Lung (tissue), 12 donors: Measurements from ENCODE around the gene GALNT12. TPM values are rescaled to one million over a fixed set of nuclear protein-coding genes. Genes with fewer than 3 reads are reported as not detected.
A peak's percentile ranks its signal among the peaks of the same experiment; 100 is the strongest.

ENCODE experiments used
- ATAC-seq: fragments of 200-7000 bp; cut with Tn5 transposase; one replicate; pipeline ENCODE4 v1.9.1; 2020; ENCODE audit warnings: moderate number of reproducible peaks; ENCODE audit not compliant: insufficient read depth, low FRiP score
- DNase-seq, 3 donors: peaks; one replicate each; pipeline ENCODE4 v3.0.0-alpha.2; 2013 to 2017
- H3K27ac ChIP-seq, 2 donors: one replicate each; pipeline ENCODE4 v1.5.1; 2013; ENCODE audit warnings: mild to moderate bottlenecking in 2 of 2, moderate library complexity in 2 of 2, control low read depth in 1 of 2, inconsistent platforms in 1 of 2, low read depth in 1 of 2, low read length in 1 of 2
- H3K27me3 ChIP-seq, 3 donors: one replicate each; pipeline ENCODE4 v1.5.1; 2013; ENCODE audit warnings: low read length in 2 of 3; ENCODE audit not compliant: control insufficient read depth in 3 of 3, insufficient read depth in 3 of 3
- H3K36me3 ChIP-seq, 4 donors: one replicate each; pipeline ENCODE4 v1.5.1; 2013; ENCODE audit warnings: low read length in 4 of 4, mild to moderate bottlenecking in 1 of 4, moderate library complexity in 1 of 4; ENCODE audit not compliant: control insufficient read depth in 4 of 4, insufficient read depth in 4 of 4
- H3K4me1 ChIP-seq, 5 donors: one replicate each; pipeline ENCODE4 v1.5.1; 2013; ENCODE audit warnings: low read length in 5 of 5, mild to moderate bottlenecking in 2 of 5, moderate library complexity in 1 of 5; ENCODE audit not compliant: control insufficient read depth in 5 of 5, insufficient read depth in 5 of 5
- H3K4me3 ChIP-seq: one replicate; pipeline ENCODE4 v1.5.1; 2013; ENCODE audit warnings: mild to moderate bottlenecking, control low read depth, moderate library complexity
- H3K9ac ChIP-seq, 2 donors: one replicate each; pipeline ENCODE4 v1.5.1; 2013; ENCODE audit warnings: low read length in 2 of 2, control low read depth in 1 of 2; ENCODE audit not compliant: insufficient read depth in 1 of 2
- H3K9me3 ChIP-seq, 4 donors: one replicate each; pipeline ENCODE4 v1.5.1; 2013; ENCODE audit warnings: low read length in 3 of 4, mild to moderate bottlenecking in 1 of 4, moderate library complexity in 1 of 4; ENCODE audit not compliant: control insufficient read depth in 4 of 4, insufficient read depth in 3 of 4
- WGBS, 2 donors: extraction: QIAGEN DNeasy Blood & Tissue Kit; methylation state at CpG; one replicate each; pipeline ENCODE4 v1.1.7; 2013; 5-methylcytosine and 5-hydroxymethylcytosine counted together
- polyA plus RNA-seq, 2 donors: library from polyadenylated mRNA; stranded (reverse); fragments of 200-250 nt; gene quantifications; one replicate each; pipeline ENCODE4 v1.2.1, GENCODE V29; 2013
- total RNA-seq, 2 donors: library from RNA; depleted of rRNA in 1 of 2; stranded (reverse); fragments of >200 nt in 1 of 2; gene quantifications; one replicate each; pipeline ENCODE4 v1.2.1, GENCODE V29; 2014 to 2021
- TF ChIP-seq, protein P1 (sequence below): IDR thresholded peaks from 2 replicates; pipeline ENCODE4 v1.5.1; 2012; ENCODE audit warnings: mild to moderate bottlenecking; ENCODE audit errors: control extremely low read depth, extremely low read depth
- donor health status: control.
- donor health status: control.
- donor health status: Bipolar disorder and iron deficiency.
- donor health status: healthy.
- donor health status: DM: yes; HTN: yes; CAD: no.

GALNT12 gene
- total and polyA plus RNA-seq, 4 donors, result 7.9 to 35.0 (median 20.1) TPM

DNA sequence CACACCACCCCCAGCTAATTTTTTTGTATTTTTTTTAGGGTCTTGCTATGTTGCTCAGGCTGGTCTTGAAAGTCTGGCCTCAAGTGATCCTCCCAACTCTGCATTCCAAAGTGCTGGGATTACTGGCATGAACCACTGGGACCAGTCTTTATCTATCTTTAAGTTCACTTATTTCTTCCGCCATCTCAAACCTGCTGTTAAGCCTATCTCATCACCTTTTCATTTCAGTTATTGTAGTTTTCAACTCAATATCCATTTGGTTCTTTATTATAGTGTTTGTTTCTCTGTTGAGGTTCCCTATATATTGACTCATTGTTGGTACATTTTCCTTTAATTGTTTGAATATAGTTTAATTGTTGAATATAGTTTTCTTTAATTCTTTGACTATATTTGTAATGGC lies 48.1 kb downstream of the GALNT12 start:
- ATAC-seq, result no peak
- no peak overlapping the region for H3K4me3 ChIP-seq

DNA sequence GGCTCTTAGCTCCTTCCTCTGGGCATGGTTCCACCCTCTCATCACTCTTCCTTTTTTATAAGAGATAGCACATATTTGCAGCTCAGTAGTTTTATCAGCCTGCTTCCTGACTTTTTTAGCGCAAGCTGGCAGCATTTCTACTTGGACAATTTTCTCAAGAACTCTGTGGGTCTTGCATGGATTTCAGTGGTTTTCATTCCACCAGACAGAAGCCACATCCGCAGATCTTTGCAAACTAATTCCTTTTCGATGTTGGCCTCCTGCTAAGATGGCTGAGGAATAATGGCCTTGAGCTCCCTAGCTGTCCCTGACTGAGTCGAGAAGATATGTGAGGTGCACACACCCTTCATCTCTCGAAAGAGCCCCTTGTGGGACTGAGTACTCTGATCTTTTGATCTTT lies 49.5 kb downstream of the GALNT12 start:
- H3K27me3 ChIP-seq, result no peaks in the 10 kb centered on the region
- no peak for ATAC-seq
- peak in 1 of 3 donors; percentile 51 for DNase-seq
- H3K27ac ChIP-seq, result no peak overlapping the region
- H3K4me3 ChIP-seq, result no peak overlapping the region
- H3K36me3 ChIP-seq, result no peaks in the 10 kb centered on the region
- H3K9ac ChIP-seq, result no peak overlapping the region
- H3K4me1 ChIP-seq, result peaks cover 0 to 14% (median 4%) of the 10 kb centered on the region in 5 donors
- 60 to 86% methylated on average over 5 of the region's 5 CpGs for whole genome bisulfite sequencing, 2 donors
- no peaks in the 10 kb centered on the region for H3K9me3 ChIP-seq
- TF ChIP-seq, protein P1, sequence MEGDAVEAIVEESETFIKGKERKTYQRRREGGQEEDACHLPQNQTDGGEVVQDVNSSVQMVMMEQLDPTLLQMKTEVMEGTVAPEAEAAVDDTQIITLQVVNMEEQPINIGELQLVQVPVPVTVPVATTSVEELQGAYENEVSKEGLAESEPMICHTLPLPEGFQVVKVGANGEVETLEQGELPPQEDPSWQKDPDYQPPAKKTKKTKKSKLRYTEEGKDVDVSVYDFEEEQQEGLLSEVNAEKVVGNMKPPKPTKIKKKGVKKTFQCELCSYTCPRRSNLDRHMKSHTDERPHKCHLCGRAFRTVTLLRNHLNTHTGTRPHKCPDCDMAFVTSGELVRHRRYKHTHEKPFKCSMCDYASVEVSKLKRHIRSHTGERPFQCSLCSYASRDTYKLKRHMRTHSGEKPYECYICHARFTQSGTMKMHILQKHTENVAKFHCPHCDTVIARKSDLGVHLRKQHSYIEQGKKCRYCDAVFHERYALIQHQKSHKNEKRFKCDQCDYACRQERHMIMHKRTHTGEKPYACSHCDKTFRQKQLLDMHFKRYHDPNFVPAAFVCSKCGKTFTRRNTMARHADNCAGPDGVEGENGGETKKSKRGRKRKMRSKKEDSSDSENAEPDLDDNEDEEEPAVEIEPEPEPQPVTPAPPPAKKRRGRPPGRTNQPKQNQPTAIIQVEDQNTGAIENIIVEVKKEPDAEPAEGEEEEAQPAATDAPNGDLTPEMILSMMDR, result no peak

More for the DNA sequence above, 48.1 kb downstream of the GALNT12 start:
- Histone ChIP-seq H3K27ac (no peak overlapping the region), H3K27me3 (no peaks in the 10 kb centered on the region), H3K9ac (no peak overlapping the region), H3K9me3 (no peaks in the 10 kb centered on the region), H3K4me1 (peaks cover 0 to 14% (median 0%) of the 10 kb centered on the region in 5 donors), H3K36me3 (no peaks in the 10 kb centered on the region)
- WGBS, 2 donors, result 94 to 100% methylated on average over 1 of the region's 1 CpG
- TF ChIP-seq, protein P1, result no peak
- DNase-seq, result no peak

- no peak for ATAC-seq
- no peak overlapping the region for H3K9ac ChIP-seq
- H3K27ac ChIP-seq, result no peak overlapping the region
- H3K27me3 ChIP-seq, result no peaks in the 10 kb centered on the region
- H3K4me1 ChIP-seq, result peaks cover 0 to 10% (median 7%) of the 10 kb centered on the region in 5 donors
- TF ChIP-seq, protein P1, result no peak
- H3K9me3 ChIP-seq, result no peaks in the 10 kb centered on the region
- no peaks in the 10 kb centered on the region for H3K36me3 ChIP-seq
- no peak overlapping the region for H3K4me3 ChIP-seq
- DNase-seq, result no peak
- 88 to 90% methylated on average over 5 of the region's 5 CpGs for WGBS, 2 donors
Measured at GRCh38 chr9:98859941-98860340, 52.5 kb downstream of the GALNT12 start.

GRCh38 chr9:98860871-98861293 lies 53.4 kb downstream of the GALNT12 start:
- ATAC-seq (no peak), DNase-seq (peak; percentile 70 to 87 (median 81))
- Histone ChIP-seq H3K27ac (no peak overlapping the region), H3K4me1 (peaks cover 0 to 10% (median 7%) of the 10 kb centered on the region in 5 donors), H3K9me3 (no peaks in the 10 kb centered on the region), H3K9ac (no peak overlapping the region), H3K36me3 (no peaks in the 10 kb centered on the region), H3K4me3 (no peak overlapping the region), H3K27me3 (no peaks in the 10 kb centered on the region)
- TF ChIP-seq, protein P1, result peak; percentile 23
- WGBS, 2 donors, result 31 to 44% methylated on average over 5 of the region's 5 CpGs
